ENCODE data around the gene MCF2L.

MCF2L gene

DNA sequence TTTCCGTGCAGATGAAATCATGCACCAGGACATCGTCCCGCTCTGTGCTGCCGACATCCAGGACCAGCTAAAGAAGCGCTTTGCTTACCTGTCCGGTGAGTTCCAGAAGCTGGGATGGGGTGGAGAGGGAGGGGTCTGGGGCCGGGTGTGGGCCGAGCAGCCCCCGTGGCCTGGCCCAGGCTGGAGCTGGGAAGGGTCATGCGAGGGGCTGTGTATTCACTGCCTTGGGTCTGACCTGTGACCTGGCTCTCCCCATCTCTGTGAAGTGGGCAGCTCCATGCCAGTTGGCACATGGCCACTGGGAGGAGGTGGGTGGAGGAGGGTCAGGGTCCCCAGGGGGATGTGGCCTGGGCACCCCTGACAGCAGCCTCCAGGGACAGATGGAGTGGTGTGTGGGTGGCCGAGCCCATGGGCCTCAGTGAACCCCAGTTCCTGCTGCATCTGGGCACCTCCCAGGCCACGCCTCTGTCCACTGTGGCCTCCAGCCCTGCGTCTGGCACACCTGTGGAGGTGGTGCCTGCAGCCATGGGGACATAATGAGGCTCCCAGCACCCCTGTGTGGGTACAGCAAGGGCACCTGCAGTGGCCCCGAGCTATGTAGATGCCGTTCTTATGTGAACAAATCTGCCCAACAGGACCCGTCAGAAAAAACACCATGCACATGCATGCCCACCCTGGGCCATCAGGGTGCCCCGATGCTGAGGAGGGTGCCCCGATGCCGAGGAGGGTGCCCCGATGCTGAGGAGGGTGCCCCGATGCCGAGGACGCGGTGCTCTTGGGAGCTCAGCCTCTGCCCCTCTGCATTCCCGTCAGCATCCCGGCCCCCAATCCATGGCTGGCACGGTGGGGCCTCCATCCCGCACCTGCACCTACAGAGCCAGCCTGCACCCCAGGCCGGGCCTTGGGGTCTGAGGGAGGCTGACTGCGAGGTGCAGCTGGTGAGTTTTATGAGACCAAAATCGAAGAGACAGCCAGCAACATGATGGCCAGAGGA, 46.0 kb downstream of the MCF2L start:
- no peak for DNase-seq (ENCODE audit: low read depth in 2 of 3, low spot score in 1 of 3)

DNA sequence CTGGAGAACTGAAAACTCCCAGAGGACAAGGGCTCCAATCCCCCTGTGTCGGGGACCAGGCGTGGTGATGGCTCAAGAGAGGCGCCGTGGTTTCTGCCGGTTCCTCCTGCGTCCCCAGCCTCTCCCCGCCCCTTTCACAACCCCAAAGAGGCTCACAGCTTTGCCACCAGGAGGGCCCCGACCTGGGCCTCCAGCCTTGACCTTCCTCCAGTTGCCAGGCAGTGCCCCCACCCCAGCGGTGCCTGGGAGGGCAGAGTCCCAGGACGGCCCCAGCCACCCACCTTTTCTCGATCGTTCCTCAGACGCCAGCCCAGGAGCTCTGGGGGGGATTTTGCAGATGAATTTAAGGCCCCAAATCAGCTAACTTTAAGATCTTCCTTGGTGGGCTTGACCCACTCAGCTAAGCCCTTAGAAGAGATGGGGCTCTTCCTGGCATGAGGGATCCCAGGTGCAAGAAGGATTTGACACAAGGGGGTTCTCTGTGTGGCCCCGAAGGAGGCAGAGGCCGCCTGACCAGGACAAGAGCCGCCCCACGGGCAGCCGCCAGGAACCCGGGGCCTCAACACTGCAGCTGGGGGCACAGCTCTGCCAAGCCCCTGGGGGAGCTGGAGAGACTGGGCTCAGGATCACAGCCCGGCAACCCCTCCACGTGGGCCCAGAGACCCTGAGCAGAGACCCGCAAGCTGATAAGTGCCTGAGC, 47.0 kb downstream of the MCF2L start:
- no peak for DNase-seq (ENCODE audit: low read depth in 2 of 3, low spot score in 1 of 3)

DNA sequence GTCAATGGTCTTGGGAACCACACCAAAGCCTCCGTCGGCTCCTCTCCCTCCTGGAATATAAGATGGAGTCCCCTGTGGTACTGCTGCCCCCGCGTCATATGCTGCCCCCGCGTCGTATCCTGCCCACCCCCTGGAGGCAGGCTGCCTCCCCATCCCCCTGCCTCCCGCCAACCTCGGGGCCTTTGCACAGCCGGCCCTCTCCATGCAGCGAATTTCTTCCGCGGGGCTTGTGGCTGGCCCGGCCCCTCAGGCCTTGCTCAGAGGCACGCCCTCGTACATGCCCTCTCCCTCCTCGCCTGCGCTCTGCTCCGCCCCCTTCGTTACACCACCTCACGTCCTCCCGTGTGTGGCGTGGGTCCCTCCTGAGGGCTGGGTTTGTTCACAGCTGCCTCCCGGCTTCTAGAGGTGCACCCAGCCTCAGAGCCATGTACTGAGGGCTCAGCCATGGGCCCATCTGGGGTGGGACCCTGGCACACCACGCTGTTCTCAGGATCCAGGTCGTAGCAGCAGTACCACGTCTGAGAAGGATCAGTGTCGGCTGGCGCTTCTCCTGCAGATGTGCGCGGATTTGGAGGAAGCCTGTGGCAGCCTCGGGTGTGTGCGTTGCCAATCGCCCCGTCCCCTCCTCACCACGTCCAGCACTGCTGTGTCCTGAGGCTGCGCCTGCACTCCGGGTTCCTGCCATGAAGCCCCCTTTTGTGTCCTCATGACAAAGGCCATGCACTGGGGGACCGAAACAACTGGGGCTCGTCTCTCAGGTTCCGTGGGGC, 47.7 kb downstream of the MCF2L start:
- no peak for DNase-seq (ENCODE audit: low read depth in 2 of 3, low spot score in 1 of 3)

DNA sequence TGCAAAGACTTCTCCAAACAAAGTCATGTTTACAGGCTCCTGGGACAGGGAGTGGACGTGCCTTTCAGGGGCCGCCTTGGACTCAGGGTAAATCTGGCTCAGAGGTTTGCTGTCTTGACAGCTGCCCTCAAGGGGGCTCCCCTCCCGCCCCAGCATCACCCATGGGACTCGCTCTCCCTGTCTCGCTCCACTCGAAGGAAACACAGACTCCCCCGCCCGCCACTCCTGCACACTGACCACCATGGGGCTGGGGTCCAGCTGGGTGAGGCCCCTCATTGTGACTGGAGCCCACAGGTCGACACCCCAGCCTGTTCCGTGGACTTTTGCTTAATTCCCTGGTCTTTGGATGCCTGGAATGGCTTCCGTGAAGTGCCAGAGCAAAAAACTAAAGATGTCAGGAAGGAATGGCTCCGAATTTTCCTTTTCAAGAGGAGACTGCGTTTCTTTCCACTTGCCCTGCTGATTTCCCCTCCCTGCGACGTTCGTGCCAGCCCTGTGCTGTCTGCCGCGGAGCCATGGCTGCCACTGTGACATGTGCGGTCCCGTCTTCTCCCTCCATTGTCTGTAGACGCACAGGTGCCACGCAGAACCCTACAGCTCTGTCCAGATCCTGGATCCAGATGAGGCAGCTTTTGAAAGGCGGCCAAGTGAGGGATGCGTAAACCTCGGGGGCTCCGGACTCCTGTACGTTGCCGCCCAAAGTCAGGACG, 48.6 kb downstream of the MCF2L start:
- DNase-seq (ENCODE audit: low read depth in 2 of 3, low spot score in 1 of 3): no peak

DNA sequence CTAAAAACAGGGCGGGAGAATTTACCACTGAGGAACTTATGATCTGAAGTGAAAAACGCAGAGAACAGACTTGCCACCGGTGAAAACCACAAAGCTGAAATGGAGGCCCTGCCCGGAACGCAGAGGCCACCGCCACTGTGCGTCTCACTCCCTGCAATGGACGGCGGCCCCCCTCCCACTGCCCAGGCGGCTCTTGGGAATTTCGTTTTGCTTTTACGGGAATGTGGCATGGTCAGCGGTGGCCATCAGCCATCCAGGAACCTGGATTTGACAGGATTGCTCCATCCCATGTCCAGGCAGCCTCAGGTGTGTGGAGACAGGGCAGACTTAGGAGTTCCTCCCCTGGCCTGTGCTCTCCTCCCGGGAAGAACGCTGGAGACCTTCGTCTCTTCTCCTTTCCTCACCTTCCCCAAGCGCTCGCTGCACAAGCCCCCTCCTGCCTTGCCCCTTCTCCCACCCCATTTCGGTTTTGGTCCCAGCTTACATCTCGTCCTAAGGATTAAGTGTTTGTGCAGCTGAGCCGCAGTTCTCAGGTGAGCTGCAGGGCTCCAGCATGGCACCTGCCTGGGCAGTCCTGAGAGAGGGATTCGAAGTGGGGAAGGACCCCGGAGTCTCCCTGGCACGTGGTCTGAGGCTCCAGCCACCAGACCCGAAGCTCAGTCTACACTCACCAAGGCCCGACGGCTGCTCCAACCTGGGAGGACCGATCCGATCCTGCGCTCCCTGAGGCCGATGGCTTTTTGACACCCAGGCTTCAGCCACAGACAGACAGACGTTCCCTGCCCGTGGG, 49.9 kb downstream of the MCF2L start:
- no peak for DNase-seq (ENCODE audit: low read depth in 2 of 3, low spot score in 1 of 3)

DNA sequence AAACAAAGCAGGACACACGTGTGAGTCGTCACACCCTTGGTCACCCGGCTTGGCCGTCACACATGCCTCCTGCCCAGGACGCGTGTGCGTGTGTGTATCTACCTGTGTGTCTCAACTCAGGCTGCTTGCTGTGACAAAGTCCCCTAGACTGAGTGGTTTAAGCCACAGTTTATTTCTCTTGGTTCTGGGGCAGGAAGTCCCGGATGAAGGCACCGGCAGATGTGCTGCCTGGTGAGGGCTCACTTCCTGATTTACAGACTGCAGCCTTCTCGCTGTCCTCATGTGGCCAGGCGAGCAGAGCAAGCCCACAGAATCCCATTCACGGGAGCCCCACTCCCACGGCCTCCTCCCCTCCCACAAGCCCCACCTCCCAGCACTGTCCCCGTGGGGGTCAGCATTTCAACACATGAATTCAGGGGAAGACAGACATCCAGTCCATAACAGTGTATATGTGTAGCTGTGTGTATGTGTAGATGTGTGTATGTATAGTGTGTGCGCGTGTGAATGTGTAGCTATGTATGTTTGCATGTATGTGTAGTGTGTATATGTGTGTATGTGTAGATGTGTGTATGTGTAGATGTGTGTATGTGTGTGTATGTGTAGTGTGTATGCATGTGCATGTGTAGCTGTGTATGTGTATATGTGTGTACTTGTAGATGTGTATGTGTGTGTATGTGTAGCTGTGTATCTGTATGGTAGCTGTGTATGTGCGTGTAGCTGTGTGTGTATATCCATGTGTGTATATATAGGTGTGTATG, 51.5 kb downstream of the MCF2L start:
- DNase-seq (ENCODE audit: low read depth in 2 of 3, low spot score in 1 of 3): no peak

DNA sequence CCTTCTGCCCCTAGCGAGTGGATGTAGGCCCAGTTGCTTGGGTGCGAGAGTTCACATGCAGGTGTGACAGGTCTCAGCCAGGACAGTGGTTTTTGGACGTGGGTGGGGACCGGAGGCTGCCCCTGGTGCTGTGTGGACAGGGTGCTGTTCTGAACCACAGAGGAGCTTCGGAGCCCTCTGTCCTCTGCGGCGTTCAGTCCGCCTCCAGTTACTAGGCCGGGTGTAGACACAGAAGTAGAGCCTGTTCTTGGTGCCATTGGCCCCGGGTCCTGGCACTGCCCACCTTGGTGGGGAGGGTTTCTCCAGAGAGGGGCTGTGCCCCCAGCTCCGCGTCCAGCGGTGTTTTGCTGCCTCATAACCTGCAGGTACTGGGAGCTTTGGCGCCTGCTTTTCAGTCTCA, 52.4 kb downstream of the MCF2L start:
- DNase-seq (ENCODE audit: low read depth in 2 of 3, low spot score in 1 of 3): no peak

DNA sequence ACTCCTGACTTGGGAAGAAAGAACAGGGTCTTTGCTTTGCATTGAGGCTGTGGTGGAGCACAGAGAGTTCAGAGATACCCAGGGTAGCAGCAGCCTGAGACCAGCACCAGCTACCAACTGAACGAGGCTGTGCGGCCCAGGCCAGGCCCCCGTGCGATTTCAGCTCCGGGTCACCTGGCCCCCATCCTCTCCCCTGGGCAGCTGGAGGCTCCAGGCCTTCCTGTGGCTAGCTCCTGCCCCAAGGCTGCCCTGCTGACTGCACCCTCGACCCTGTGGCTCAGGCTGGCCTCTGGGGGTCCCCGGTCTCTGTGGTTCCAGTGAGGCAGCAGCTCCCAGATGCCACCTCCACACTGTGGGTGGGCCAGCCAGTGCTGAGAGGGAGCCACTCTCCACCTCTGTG, 52.8 kb downstream of the MCF2L start:
- no peak for DNase-seq (ENCODE audit: low read depth in 2 of 3, low spot score in 1 of 3)

DNA sequence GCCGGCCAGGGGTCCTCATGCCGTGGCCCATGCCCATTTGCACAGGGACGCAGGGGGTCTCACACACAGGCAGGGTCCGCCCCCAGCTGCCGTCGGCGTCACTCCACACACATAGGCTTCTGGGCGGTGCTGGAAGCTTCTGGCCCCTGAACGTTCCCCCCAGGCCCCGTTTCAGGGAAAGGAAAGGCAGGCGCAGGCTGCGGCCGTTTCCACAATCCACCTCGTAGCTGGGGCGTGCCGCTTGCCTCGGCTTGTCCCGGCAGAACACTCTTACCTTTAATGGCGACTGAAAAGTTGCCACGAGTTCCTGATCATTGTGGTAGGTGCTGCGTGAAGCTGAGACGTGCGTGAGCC, 53.4 kb downstream of the MCF2L start:
- no peak for DNase-seq (ENCODE audit: low read depth in 2 of 3, low spot score in 1 of 3)

DNA sequence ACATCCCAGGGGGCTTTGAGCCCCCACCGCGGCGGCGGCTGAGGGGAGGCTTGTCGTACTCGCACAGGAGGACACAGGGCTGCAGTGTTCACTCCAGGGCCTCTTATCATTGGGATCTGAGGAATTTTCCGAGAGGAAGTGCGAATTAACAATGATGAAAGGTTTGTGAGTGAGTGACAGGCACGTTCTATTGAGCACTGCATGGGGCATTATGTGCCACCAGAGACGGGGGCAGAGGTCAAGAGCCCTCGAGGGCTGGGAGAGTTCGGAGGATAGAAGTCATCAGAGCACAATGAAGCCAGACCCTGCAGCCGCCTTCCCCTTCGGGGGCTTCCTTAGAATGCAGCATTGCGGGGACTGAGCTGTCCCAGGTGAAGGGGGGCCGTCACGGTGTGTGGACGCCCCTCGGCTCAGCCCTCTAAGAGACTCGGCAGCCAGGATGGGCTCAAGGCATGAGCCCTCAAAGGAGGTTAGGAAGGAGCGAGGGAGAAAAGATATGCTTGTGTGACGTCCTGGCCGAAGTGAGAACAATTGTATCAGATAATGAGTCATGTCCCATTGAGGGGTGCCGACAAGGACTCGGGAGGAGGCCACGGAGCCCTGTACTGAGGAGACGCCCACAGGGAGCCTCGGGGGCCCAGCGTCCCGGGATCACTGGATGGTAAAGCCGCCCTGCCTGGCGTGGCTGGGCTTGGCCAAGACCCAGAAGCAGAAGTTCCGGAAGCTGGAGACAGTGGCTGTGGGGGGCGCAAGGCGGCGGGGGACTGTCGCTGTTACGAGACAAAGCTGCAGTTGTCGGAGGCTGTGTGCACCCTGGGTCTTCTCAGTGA, 53.9 kb downstream of the MCF2L start:
- no peak for DNase-seq (ENCODE audit: low read depth in 2 of 3, low spot score in 1 of 3)

DNA sequence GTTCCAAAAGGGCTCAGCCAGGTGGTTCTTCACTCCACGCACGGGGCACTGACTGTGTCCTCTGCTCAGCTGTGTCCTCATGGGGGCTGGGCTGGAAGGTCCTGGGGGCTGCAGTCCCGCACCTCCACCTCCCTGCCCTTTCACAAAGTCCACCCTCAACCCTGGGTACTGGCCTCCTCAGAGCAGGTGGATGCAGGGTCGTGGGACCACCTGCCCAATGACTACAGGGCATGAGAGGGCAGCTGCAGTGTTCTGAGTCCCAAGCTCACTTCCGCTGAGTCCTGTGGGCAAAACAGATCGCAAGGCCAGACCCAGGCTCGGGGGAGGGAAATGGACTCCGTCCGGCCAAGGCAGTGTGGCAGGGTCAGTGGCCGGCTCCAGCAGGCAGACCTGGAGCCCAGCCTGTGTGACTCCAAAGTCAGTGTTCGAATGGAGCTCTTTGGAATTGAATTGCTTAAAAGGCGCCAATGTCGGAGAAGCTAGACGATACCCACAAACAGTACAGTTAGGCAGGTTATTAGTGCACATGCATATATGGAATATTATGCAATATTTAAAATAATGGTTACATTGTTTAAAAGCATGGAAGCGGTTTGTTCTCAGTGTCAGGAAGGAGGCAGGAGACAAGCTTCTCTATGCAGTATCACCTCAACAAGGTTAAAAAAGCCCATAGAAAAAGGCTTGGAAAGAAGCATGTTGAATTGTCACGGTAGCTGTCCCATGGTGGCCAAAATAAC, 54.8 kb downstream of the MCF2L start:
- no peak for DNase-seq (ENCODE audit: low read depth in 2 of 3, low spot score in 1 of 3)

DNA sequence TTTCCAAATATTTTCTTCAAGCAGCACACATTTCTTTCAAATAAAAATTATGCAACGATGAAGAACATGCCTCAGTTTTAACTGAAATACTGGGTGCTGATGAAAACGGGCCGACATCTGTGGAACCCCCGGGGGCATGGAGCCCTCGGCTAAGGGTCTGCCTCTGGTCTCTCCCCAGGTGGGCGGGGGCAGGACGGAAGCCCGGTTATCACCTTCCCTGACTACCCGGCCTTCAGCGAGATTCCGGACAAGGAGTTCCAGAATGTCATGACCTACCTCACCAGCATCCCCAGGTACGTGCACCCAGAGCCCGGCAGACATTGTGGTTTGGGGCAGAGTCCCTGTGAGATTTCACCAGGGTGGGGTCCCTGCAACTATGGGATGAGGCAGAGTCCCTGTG, 55.5 kb downstream of the MCF2L start:
- no peak for DNase-seq (ENCODE audit: low read depth in 2 of 3, low spot score in 1 of 3)

DNA sequence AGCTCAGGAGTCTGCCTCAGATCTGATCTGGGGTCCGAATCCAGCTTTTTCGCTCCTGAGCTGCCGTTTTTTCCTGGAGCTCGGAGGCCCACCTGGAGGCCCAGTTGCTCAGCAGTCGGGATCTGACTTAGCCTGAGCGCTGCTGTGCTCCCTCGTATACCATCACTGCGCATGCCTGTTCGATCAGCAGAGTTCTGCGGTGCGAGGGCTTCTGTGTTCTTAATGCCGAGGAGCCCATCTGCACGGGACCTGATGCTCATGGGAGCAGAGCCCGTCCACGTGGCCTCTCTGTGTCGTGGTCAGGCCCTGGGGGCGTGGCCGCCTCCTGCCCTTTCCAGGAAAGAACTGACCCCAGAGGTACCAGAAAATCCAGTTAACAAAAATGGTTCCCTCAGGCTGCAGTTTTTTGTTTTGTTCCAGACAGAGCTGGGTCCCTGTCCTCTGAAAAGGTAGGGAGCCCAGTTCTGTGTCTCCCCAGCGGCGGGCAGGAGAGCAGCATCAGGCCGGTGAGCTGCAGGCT, 57.4 kb downstream of the MCF2L start:
- no peak for DNase-seq (ENCODE audit: low read depth in 2 of 3, low spot score in 1 of 3)

DNA sequence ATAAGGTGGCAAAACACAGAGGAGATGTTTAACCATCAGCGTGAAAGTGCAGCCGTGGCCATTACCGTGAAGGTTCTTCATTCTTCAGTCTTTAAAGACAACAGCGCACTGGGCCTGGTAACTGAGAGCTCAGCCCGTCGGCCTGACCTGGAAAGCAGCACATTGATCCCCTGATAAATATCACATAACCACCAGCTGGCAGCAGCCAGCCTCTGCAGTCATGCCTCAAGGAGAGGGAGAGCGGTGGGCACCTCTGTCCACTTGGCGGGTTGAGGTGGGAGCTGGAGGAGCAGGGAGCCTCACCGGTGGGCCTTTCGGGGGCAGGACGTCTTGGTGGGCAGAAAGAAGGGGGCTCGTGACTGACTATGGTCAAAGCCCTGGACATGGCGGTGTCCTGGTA, 58.1 kb downstream of the MCF2L start:
- DNase-seq (ENCODE audit: low read depth in 2 of 3, low spot score in 1 of 3): no peak

DNA sequence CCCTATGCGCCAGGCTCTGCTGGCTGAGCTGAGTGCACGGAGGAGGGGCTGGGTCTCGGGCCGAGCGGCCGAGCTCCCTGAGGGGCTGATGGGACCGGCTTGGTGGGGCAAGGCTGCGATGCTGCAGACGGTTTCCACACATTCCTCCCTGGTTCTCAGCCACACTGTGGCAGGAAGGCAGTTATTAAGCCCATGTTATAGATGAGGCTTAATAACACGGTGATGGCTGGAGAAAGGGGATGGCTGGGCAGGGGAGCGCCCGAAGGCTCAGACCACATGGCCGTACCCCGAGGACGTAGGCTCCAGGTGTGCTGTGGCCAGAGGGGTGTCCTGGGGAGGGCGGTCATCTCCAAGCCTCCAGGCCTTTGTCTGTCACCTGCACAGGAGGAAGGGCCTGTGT, 58.6 kb downstream of the MCF2L start:
- DNase-seq (ENCODE audit: low read depth in 2 of 3, low spot score in 1 of 3): no peak

DNA sequence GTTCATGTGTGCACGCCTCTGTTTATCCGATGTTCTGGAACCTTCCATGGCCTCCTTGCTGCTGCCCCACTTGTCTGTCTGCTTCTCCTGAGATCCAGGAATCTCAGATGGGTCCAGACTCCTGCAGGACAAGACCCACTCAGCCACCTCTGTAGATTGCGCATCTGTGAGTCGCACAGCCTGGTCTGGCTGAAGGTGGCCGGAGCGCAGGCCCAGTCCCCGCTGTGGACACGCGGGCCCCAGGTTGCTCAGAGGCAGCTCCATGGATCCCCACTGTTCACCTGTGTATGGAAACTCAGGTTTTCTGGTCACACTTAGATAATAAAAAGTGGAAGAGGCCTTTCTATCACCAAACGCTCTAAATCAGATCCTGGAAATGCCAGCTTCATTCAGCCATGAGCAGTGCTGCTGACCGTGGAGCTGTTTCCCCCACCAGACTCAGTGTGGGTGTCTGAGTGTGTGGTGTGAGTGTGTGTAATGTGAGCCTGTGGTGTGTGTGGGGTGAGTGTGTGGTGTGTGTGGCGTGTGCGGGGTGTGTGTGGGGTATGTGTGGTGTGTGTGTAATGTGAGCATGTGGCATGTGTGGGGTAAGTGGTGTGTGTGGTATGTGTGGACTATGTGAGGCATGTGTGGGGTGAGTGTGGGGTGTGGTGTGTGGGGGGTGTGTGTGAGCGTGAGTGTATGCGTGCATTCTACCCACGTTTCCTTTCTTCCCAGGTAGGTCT, 59.5 kb downstream of the MCF2L start:
- no peak for DNase-seq (ENCODE audit: low read depth in 2 of 3, low spot score in 1 of 3)

DNA sequence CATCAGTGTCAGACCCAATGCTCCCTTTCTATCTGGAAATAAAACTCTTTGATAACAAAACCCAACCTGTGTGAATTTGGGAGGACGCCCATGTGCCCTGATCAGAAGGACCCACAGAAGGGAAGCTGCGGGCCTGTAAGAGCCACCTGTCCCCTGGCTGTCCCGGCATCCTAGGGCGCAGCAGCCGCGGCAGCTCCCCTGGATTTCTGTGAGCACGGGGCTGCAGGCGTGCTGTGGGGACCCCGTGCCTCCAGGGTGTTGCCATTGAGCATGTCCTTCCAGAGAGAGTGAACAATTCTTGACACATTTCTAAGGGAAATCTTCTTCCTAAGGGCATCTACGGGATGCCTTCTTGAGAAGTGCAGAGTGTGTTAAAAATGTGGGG, 60.0 kb downstream of the MCF2L start:
- DNase-seq (ENCODE audit: low read depth in 2 of 3, low spot score in 1 of 3): no peak

Measured in stimulated activated CD4-positive, alpha-beta T cell treated with anti-CD3 and anti-CD28 coated beads, Interleukin-12 subunit alpha, Interleukin-12 subunit beta, amount 100 ng/mL, for 48 hours (primary cell).